Measurements from ENCODE around the gene CDK5RAP3.

CDK5RAP3 gene

DNA sequence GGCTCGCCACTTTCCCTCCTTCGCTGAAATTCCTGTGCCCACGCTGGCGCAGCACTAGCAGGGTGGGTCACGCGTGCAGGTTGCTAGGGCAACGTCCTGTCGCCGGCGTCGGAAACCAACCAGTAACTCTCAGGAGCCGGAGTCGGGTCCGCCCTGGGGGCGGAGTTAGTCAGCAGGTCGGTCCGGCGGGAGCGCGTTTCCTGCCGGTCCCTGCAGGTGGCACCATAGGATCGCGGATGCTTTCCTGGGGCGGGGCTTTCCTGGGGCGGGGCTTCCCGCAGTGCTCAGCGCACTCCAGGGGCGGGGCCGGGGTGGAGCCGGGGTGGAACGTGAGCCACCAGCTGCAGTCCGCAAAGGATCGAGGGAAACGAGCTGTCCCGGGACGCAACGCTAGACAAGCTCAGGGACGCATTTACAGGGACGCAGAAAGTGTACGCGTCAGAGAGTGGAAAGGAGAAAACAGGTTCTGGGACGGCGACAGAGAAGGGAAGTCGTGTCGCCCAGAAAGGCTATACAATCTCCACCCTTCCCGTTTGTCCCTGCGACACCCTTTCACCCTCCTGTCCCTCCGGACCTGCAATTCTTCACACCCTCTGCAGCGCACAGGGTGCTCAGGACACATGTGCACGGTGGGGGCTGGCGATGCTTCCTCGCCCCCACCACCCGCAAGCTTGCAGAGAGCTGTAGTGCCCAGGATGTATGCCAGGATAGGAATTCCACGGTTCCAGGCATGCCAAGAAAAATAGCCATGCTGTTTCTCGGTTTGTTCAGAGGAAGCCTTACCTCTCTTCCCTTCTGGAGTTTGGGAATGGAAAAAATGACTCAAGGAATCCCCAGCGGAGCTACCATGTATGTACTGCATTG lies 54.4 kb downstream of the CDK5RAP3 start:
- no peak for TF ChIP-seq JUND (IDR thresholded peaks at IDR 0.05; ENCODE audit: low read depth)
- in situ Hi-C loops (cut with HindIII; ENCODE audit: low pct_unique_long_range_greater_than_20kb, low sequenced_read_pairs) = no loop called here
- DNase-seq (ENCODE audit: low read depth in 1 of 2, low spot score in 1 of 2) = peak; percentile 89 to 97

DNA sequence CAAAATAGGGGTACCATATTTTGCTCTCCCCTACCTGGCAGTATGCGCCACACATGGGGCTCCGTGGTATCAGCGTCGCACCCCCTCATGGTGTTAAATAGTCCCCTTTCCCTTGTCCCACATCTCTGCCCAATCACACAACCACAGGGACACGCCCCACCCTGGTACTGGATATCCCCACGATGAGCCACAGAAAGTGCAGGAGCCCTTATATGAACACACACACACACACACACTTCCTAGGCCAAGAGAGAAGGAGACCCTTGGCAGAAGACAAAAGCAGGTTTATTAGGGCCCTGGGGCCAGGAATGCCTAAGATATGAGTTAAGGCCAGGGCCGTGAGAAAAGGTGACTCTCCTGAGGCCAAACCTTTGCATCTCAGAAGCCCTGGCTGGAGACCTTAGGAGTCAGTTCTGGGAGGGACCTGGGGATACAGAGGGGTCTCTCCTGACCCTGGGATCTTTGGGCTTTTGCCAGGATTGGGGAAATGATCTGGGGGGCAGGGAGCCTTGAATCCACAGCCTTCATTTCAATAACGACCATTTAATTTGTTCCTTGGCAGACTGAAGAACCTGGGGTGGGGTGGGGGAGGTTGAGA lies 55.1 kb downstream of the CDK5RAP3 start:
- no peak for TF ChIP-seq JUND (IDR thresholded peaks at IDR 0.05; ENCODE audit: low read depth)
- in situ Hi-C loops (cut with HindIII; ENCODE audit: low pct_unique_long_range_greater_than_20kb, low sequenced_read_pairs) = no loop called here
- DNase-seq (ENCODE audit: low read depth in 1 of 2, low spot score in 1 of 2) = peak in 1 of 2 experiments; percentile 66

DNA sequence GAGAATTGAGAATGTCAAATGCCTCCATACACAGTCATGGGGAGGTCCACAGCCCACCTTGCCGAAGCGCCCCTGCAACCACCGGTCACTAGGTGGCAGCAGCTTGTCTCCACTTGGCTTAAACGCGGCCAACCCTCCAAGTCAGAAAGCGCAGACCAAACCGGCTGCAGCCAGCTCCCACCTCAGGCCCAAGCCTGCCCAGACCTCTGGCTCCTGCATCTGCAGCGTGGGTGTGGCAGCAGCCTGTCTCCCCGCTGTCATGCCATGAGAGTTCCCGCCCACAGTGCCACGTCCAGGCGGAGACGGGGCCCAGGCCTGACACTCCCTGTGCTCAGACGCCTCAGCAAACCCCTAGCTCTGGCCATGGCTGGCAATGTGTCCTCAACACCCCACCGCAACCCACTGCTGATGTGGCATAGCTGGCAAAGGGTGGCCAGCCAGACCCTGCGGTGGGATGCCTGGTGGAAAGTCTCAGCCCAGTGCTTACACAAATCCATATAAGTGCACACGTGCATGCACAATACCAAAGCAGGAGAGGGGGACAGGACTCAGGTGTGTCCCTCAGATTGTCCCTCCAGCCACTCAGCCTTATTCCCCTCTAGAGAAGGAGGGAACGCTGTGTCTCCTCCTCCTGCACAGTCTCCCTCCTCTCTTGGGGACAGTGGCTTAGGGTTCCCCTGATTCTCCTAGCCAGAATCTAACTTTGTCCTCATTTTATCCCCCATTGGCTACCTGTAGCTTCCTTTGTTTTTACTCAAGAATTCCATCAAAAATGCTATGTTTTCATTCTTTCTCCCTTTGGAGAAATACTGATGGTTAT lies 55.8 kb downstream of the CDK5RAP3 start:
- TF ChIP-seq JUND (IDR thresholded peaks at IDR 0.05; ENCODE audit: low read depth) = no peak
- DNase-seq (ENCODE audit: low read depth in 1 of 2, low spot score in 1 of 2) = peak; percentile 76 to 90
- in situ Hi-C loops (cut with HindIII; ENCODE audit: low pct_unique_long_range_greater_than_20kb, low sequenced_read_pairs) = no loop called here

DNA sequence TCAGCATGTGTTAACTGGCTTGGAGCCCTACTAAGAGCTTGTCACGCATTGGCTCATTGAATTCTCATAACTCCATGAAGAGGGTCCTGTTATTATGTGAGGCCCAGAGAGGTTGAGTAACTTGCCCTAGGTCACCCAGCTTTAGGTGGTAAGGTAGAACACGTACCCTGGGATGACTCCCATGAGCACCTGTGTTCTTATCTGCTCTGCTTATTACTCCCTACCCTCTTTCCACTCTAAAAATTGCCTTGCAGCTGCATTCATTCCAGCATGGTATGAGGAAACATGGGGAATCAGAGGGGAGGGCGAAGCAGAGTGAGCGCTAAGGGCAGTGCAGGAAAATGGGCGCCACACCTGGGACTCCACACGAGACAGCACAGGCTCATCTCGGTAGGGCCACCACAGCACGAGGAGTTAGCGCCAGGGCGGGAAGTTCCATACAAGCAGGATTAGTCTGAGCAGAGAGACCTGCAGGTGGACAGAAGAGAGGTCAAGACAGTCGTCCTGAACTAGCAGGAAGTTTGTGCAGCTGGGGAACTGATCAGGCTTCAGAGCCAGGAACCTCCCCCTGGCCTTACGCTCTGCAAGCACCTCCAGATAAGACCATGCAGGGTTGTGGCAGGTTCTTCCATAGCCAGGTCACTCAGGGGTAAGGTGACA lies 56.5 kb downstream of the CDK5RAP3 start:
- in situ Hi-C loops (cut with HindIII; ENCODE audit: low pct_unique_long_range_greater_than_20kb, low sequenced_read_pairs) = no loop called here
- DNase-seq (ENCODE audit: low read depth in 1 of 2, low spot score in 1 of 2) = no peak
- no peak for TF ChIP-seq JUND (IDR thresholded peaks at IDR 0.05; ENCODE audit: low read depth)

DNA sequence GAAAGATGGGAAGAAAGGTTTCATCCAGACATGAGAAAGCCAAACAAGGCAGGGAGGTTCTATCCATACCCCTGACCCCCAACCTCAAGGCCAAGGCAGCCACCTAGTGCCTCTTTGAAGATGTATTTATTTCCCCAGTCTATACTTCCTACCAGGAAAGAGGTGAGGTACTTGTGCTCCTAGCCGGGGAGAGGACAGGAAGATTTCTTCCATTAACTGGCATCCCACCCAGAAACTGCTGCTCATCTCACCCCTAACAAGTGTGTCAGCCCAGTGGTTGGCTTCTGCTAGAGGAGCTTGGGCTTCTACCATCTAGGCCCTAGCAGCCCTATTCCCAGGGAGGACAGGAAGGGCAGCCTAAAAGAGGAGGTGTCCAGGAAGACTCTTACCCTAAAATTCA lies 57.8 kb downstream of the CDK5RAP3 start:
- no peak for TF ChIP-seq JUND (IDR thresholded peaks at IDR 0.05; ENCODE audit: low read depth)
- in situ Hi-C loops (cut with HindIII; ENCODE audit: low pct_unique_long_range_greater_than_20kb, low sequenced_read_pairs) = no loop called here
- no peak for DNase-seq (ENCODE audit: low read depth in 1 of 2, low spot score in 1 of 2)

DNA sequence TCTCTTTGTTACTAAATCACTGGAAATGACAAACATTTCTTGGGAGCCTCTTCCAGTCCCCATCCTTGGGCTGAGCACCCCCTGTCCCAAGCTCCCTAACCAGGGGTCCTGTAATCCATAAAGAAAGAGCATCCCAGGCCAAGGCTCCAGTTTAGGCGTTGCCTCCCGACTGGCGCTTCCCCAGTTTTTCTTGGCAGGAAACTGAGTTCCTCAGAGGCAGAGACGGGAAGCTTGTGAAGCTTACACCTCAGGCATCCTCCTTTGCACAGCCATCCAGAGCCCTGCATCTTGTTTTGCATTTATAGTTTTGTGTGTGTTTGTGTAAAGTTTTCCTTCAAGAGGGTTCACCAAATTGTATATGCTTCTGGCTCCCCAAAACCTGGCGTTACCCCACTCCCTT lies 59.6 kb downstream of the CDK5RAP3 start:
- in situ Hi-C loops (cut with HindIII; ENCODE audit: low pct_unique_long_range_greater_than_20kb, low sequenced_read_pairs) = no loop called here
- DNase-seq (ENCODE audit: low read depth in 1 of 2, low spot score in 1 of 2) = no peak
- no peak for TF ChIP-seq JUND (IDR thresholded peaks at IDR 0.05; ENCODE audit: low read depth)

Data from T47D (cell line).